Spleen (tissue), 7 donors: ENCODE results near the gene RBSN.

Experiments used
- POLR2A ChIP-seq, 3 donors: fragments of 450-650 bp; IDR thresholded peaks; one replicate each; pipeline ENCODE4 v1.5.1; 2017; ENCODE audit warnings: antibody characterized with exemption in 3 of 3, mild to moderate bottlenecking in 1 of 3
- TF ChIP-seq, protein P1 (sequence below), 11 experiments: fragments of 200-600 bp in 7 of 11; fragments of 450-650 bp in 4 of 11; sonication (generic) in 4 of 11; IDR thresholded peaks in 8 of 11; conservative IDR thresholded peaks in 3 of 11; 1 replicate in 7 of 11; 2 replicates in 4 of 11; pipeline versions ENCODE4 v1.4.0 to v1.8.0; 2016 to 2021; ENCODE audit warnings: antibody characterized with exemption in 11 of 11, inconsistent platforms in 4 of 11, mild to moderate bottlenecking in 1 of 11
- donor health status: DM: no; HTN: no; CAD: no; lungs with moderate emphysema.
- donor health status: DM: no; HTN: no; CAD: no.
- donor health status: DM: no; HTN: no; CAD: no.

DNA sequence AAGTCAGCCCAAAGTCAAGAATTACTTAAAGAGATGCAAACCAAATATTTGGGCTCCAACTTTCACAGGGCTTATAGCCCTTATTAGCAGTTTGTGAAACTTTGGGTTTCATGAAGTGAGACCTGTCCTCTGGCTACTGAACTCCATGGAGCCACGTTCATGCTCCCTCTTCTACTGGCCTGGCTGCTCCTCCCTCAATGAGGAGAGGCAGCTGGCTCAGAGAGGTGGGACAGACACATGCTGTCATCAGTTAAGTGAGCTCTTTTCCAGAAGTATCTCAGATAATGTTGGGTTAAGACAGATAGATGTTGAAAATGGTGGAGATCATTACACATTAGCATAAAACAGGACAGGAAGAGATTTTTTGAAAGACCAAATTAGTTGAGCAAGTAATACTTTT is 53.3 kb downstream of the RBSN start:
- TF ChIP-seq, protein P1, sequence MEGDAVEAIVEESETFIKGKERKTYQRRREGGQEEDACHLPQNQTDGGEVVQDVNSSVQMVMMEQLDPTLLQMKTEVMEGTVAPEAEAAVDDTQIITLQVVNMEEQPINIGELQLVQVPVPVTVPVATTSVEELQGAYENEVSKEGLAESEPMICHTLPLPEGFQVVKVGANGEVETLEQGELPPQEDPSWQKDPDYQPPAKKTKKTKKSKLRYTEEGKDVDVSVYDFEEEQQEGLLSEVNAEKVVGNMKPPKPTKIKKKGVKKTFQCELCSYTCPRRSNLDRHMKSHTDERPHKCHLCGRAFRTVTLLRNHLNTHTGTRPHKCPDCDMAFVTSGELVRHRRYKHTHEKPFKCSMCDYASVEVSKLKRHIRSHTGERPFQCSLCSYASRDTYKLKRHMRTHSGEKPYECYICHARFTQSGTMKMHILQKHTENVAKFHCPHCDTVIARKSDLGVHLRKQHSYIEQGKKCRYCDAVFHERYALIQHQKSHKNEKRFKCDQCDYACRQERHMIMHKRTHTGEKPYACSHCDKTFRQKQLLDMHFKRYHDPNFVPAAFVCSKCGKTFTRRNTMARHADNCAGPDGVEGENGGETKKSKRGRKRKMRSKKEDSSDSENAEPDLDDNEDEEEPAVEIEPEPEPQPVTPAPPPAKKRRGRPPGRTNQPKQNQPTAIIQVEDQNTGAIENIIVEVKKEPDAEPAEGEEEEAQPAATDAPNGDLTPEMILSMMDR (IDR thresholded peaks at IDR 0.05 in 8 of 11, conservative IDR thresholded peaks at IDR 0.05 in 3 of 11), result no peak
- no peak for TF ChIP-seq POLR2A (IDR thresholded peaks at IDR 0.05)
